ENCODE measurements around the gene PTPRN2.

DNA sequence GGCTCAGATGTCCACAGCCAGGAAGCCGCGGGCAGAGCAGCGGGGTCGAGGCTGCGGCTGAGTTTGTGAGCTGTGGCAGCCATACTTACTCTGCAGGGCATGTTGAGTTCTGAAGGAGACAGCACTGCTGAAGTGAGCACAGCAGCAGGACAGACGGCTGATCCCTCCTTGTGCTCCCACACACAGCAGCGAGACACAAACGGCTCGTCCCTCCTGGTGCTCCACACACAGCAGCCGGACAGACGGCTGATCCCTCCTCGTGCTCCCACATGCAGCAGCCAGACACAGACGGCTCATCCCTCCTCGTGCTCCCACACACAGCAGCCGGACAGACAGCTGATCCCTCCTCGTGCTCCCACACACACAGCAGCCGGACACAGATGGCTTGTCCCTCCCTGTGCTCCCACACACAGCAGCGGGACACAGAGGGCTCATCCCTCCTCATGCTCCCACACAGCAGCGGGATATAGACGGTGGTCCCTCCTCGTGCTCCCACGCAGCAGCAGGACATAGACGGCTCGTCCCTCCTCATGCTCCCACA, 305.1 kb downstream of the PTPRN2 start:
- TF ChIP-seq, protein P1, sequence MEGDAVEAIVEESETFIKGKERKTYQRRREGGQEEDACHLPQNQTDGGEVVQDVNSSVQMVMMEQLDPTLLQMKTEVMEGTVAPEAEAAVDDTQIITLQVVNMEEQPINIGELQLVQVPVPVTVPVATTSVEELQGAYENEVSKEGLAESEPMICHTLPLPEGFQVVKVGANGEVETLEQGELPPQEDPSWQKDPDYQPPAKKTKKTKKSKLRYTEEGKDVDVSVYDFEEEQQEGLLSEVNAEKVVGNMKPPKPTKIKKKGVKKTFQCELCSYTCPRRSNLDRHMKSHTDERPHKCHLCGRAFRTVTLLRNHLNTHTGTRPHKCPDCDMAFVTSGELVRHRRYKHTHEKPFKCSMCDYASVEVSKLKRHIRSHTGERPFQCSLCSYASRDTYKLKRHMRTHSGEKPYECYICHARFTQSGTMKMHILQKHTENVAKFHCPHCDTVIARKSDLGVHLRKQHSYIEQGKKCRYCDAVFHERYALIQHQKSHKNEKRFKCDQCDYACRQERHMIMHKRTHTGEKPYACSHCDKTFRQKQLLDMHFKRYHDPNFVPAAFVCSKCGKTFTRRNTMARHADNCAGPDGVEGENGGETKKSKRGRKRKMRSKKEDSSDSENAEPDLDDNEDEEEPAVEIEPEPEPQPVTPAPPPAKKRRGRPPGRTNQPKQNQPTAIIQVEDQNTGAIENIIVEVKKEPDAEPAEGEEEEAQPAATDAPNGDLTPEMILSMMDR (IDR thresholded peaks at IDR 0.05), result no peak
- TF ChIP-seq POLR2AphosphoS5 (IDR thresholded peaks at IDR 0.05) (no peak), POLR2A (IDR thresholded peaks at IDR 0.05) (no peak), EP300 (IDR thresholded peaks at IDR 0.05) (no peak)

Measured in sigmoid colon (tissue), 4 donors.